HL-60/S4 treated with phorbol 12-myristate 13-acetate at 8.2 ng/mL for 4 days and 3 days (cell line): ENCODE results near the gene ATP5F1D.

Experiments
- in situ Hi-C: fragments of 300-500 bp; cut with MboI; formaldehyde crosslinking; loops from 2 replicates; pipeline ENCODE4 v1.15.0; 2022; ENCODE audit warnings: low sequenced_read_pairs

The ATP5F1D gene

GRCh38 chr19:1278713-1279660, 37.4 kb downstream of the ATP5F1D start:
- in situ Hi-C loops: no loop called here

- in situ Hi-C loops: no loop called here
Observed at GRCh38 chr19:1279782-1280341, 38.3 kb downstream of the ATP5F1D start.

- in situ Hi-C loops: no loop called here
Observed at GRCh38 chr19:1280636-1281568, 39.4 kb downstream of the ATP5F1D start.

GRCh38 chr19:1281569-1282287, 40.2 kb downstream of the ATP5F1D start:
- in situ Hi-C loops: no loop called here

- in situ Hi-C loops: no loop called here
Observed at GRCh38 chr19:1282588-1283206, 41.1 kb downstream of the ATP5F1D start.

- in situ Hi-C loops: no loop called here
Observed at GRCh38 chr19:1283207-1283916, 41.8 kb downstream of the ATP5F1D start.

- in situ Hi-C loops: no loop called here
Observed at GRCh38 chr19:1283917-1284292, 42.4 kb downstream of the ATP5F1D start.

- in situ Hi-C loops: no loop called here
Observed at GRCh38 chr19:1284293-1284978, 42.9 kb downstream of the ATP5F1D start.

- in situ Hi-C loops: no loop called here
Observed at GRCh38 chr19:1284979-1285736, 43.6 kb downstream of the ATP5F1D start.

- in situ Hi-C loops: no loop called here
Observed at GRCh38 chr19:1285737-1286360, 44.3 kb downstream of the ATP5F1D start, which contains the start of gene EFNA2. Gene EFNA2, plus strand, starts transcription at chr19:1285873. Its CDS starts 296 bp downstream, at chr19:1286169.

- in situ Hi-C loops: no loop called here
Observed at GRCh38 chr19:1286487-1287353, 45.2 kb downstream of the ATP5F1D start.

- in situ Hi-C loops: no loop called here
Observed at GRCh38 chr19:1287354-1288225, 46.0 kb downstream of the ATP5F1D start.

GRCh38 chr19:1288226-1288612, 46.7 kb downstream of the ATP5F1D start:
- in situ Hi-C loops: no loop called here

GRCh38 chr19:1288833-1289685, 47.5 kb downstream of the ATP5F1D start:
- in situ Hi-C loops: no loop called here

GRCh38 chr19:1289686-1290025, 48.1 kb downstream of the ATP5F1D start:
- in situ Hi-C loops: no loop called here
